GM21423 (cell line): ENCODE results near the gene FBN1.

Experiments used
- ATAC-seq: cut with Tn5 transposase; IDR thresholded peaks from one replicate; pipeline ENCODE4 v1.9.1; 2021; ENCODE audit warnings: mild to moderate bottlenecking, moderate library complexity; ENCODE audit not compliant: unreplicated experiment

The FBN1 gene

GRCh38 chr15:48653216-48653615 is 7.7 kb upstream of the FBN1 start:
- ATAC-seq: no peak

- ATAC-seq: no peak
These were observed 7.1 kb upstream of the FBN1 start for GRCh38 chr15:48652510-48653076.

GRCh38 chr15:48650931-48651330 is 5.4 kb upstream of the FBN1 start:
- no peak for ATAC-seq

- ATAC-seq: no peak
These were observed 2.5 kb upstream of the FBN1 start for GRCh38 chr15:48647962-48648361.

GRCh38 chr15:48646331-48646730 is 822 bp upstream of the FBN1 start:
- ATAC-seq: no peak

- ATAC-seq: peak; percentile 38
These were observed 517 bp downstream of the FBN1 start for GRCh38 chr15:48644827-48645557.

GRCh38 chr15:48644467-48644826 is 1.1 kb downstream of the FBN1 start:
- ATAC-seq: no peak

- ATAC-seq: no peak
These were observed 1.6 kb downstream of the FBN1 start for GRCh38 chr15:48643776-48644466.

- ATAC-seq: no peak
These were observed 2.3 kb downstream of the FBN1 start for GRCh38 chr15:48643206-48643605.

GRCh38 chr15:48642795-48643194 is 2.7 kb downstream of the FBN1 start:
- no peak for ATAC-seq

GRCh38 chr15:48641416-48641815 is 4.1 kb downstream of the FBN1 start:
- ATAC-seq: no peak

- ATAC-seq: no peak
These were observed 6.5 kb downstream of the FBN1 start for GRCh38 chr15:48638963-48639362.

GRCh38 chr15:48637639-48638038 is 7.9 kb downstream of the FBN1 start:
- no peak for ATAC-seq

GRCh38 chr15:48636511-48636910 is 9.0 kb downstream of the FBN1 start:
- ATAC-seq: no peak

GRCh38 chr15:48634893-48635292 is 10.6 kb downstream of the FBN1 start:
- ATAC-seq: no peak

GRCh38 chr15:48634096-48634495 is 11.4 kb downstream of the FBN1 start:
- no peak for ATAC-seq

- no peak for ATAC-seq
These were observed 12.9 kb downstream of the FBN1 start for GRCh38 chr15:48632651-48633050.

- ATAC-seq: no peak
These were observed 14.2 kb downstream of the FBN1 start for GRCh38 chr15:48631176-48631770.

GRCh38 chr15:48630245-48630644 is 15.3 kb downstream of the FBN1 start:
- no peak for ATAC-seq

- no peak for ATAC-seq
These were observed 16.7 kb downstream of the FBN1 start for GRCh38 chr15:48628832-48629231.

- ATAC-seq: no peak
These were observed 18.1 kb downstream of the FBN1 start for GRCh38 chr15:48627260-48627940.
